ENCODE data around the gene MAST1. TPM values are rescaled to one million over a fixed set of nuclear protein-coding genes. Genes with fewer than 3 reads are reported as not detected.

MAST1 gene
- total RNA-seq, 1 experiment from 2014 or later = 28.9 TPM

GRCh38 chr19:12881172-12881808 is 43.0 kb downstream of the MAST1 start, which contains the start of gene DNASE2:
Gene DNASE2, minus strand, starts transcription at chr19:12881449. Its CDS starts 74 bp downstream, at chr19:12881375.
- Histone ChIP-seq H3K9me2 (ENCODE audit: insufficient read depth) (no peaks in the 10 kb centered on the region), H2AFZ (ENCODE audit: low read depth, low read length, poor library complexity, severe bottlenecking) (peak within 1 kb of the TSS; percentile 41), H3K27me3 (ENCODE audit: insufficient read depth, low read length) (no peaks in the 10 kb centered on the region), H3K4me3 (replicated peaks in 1 of 2; ENCODE audit: low read depth in 1 of 2, low read length in 2 of 2) (peak within 1 kb of the TSS; percentile 77 to 94), H3K4me2 (ENCODE audit: low read length) (peak within 1 kb of the TSS; percentile 98), H3K9me3 (ENCODE audit: control insufficient read depth in 1 of 2, insufficient read depth in 1 of 2, low read depth in 1 of 2, low read length in 2 of 2) (peaks cover 0 to 14% of the 10 kb centered on the region in 2 experiments; a peak in 2 of 4 replicates), H3K79me2 (ENCODE audit: insufficient read depth, low read length) (no peaks in the 10 kb centered on the region), H3K9ac (ENCODE audit: low read length) (peak within 1 kb of the TSS; percentile 74), H3K27ac (ENCODE audit: low read depth, low read length) (peak within 1 kb of the TSS; percentile 68), H3K4me1 (ENCODE audit: control insufficient read depth in 1 of 2, insufficient read depth in 2 of 2, low read length in 2 of 2) (peaks cover 6 to 15% of the 10 kb centered on the region in 2 experiments; a peak in 3 of 4 replicates), H3K36me3 (ENCODE audit: control insufficient read depth in 1 of 2, insufficient read depth in 2 of 2, low read length in 2 of 2) (0 out of 4 replicates have a peak, but pooled peaks cover 0 to 4% of the 10 kb centered on the region in 2 experiments), H4K20me1 (ENCODE audit: insufficient read depth) (no peaks in the 10 kb centered on the region)
- ChIA-PET RAD21 (ENCODE audit: low non-redundant PET in 1 of 2, low total read pairs in 2 of 2, uncharacterized antibody in 2 of 2, unreplicated experiment in 2 of 2) (no interaction called here), CTCF (interaction anchor here (1.3 to 1.8 kb wide), 3 partner anchors 115 to 124 kb away, joined by 3 to 6 read pairs (median 4); no protein-coding TSS in a partner anchor), POLR2A (interaction anchor here (0.9 to 1.8 kb wide), 3 partner anchors 9 to 85 kb away, joined by 3 to 14 read pairs (median 3); partner anchors contain the start of gene GCDH)
- no TSS peak for BruUV-seq (replicated peaks)
- intact Hi-C loops (cut with micrococcal nuclease) = no loop called here
- DNase-seq (ENCODE audit: low read depth, low spot score) (peak; percentile 86), ATAC-seq (peak; percentile 97)
- TF ChIP-seq SP1 (IDR thresholded peaks at IDR 0.05; ENCODE audit: low read depth) = no peak
- no peak for TF ChIP-seq FOSL1 (IDR thresholded peaks at IDR 0.05; ENCODE audit: low read depth)
- no peak for TF ChIP-seq SRF (IDR thresholded peaks at IDR 0.05; ENCODE audit: low read depth)
- no peak for TF ChIP-seq ZNF274 (IDR thresholded peaks at IDR 0.05; ENCODE audit: low read depth, low read length)
- TF ChIP-seq POLR2AphosphoS5 (IDR thresholded peaks at IDR 0.05; ENCODE audit: low read depth, low read length) = peak; percentile 98
- TF ChIP-seq, protein P1, sequence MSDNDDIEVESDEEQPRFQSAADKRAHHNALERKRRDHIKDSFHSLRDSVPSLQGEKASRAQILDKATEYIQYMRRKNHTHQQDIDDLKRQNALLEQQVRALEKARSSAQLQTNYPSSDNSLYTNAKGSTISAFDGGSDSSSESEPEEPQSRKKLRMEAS (IDR thresholded peaks at IDR 0.05) = peak; percentile 82
- TF ChIP-seq EZH2phosphoT487 (IDR thresholded peaks at IDR 0.05; ENCODE audit: borderline replicate concordance) = no peak
- TF ChIP-seq EGR1 (IDR thresholded peaks at IDR 0.05; ENCODE audit: low read depth) = peak; percentile 70
- TF ChIP-seq, protein P2, sequence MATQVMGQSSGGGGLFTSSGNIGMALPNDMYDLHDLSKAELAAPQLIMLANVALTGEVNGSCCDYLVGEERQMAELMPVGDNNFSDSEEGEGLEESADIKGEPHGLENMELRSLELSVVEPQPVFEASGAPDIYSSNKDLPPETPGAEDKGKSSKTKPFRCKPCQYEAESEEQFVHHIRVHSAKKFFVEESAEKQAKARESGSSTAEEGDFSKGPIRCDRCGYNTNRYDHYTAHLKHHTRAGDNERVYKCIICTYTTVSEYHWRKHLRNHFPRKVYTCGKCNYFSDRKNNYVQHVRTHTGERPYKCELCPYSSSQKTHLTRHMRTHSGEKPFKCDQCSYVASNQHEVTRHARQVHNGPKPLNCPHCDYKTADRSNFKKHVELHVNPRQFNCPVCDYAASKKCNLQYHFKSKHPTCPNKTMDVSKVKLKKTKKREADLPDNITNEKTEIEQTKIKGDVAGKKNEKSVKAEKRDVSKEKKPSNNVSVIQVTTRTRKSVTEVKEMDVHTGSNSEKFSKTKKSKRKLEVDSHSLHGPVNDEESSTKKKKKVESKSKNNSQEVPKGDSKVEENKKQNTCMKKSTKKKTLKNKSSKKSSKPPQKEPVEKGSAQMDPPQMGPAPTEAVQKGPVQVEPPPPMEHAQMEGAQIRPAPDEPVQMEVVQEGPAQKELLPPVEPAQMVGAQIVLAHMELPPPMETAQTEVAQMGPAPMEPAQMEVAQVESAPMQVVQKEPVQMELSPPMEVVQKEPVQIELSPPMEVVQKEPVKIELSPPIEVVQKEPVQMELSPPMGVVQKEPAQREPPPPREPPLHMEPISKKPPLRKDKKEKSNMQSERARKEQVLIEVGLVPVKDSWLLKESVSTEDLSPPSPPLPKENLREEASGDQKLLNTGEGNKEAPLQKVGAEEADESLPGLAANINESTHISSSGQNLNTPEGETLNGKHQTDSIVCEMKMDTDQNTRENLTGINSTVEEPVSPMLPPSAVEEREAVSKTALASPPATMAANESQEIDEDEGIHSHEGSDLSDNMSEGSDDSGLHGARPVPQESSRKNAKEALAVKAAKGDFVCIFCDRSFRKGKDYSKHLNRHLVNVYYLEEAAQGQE (IDR thresholded peaks at IDR 0.05; ENCODE audit: low read depth) = no peak
- TF ChIP-seq, protein P3, sequence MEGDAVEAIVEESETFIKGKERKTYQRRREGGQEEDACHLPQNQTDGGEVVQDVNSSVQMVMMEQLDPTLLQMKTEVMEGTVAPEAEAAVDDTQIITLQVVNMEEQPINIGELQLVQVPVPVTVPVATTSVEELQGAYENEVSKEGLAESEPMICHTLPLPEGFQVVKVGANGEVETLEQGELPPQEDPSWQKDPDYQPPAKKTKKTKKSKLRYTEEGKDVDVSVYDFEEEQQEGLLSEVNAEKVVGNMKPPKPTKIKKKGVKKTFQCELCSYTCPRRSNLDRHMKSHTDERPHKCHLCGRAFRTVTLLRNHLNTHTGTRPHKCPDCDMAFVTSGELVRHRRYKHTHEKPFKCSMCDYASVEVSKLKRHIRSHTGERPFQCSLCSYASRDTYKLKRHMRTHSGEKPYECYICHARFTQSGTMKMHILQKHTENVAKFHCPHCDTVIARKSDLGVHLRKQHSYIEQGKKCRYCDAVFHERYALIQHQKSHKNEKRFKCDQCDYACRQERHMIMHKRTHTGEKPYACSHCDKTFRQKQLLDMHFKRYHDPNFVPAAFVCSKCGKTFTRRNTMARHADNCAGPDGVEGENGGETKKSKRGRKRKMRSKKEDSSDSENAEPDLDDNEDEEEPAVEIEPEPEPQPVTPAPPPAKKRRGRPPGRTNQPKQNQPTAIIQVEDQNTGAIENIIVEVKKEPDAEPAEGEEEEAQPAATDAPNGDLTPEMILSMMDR (IDR thresholded peaks at IDR 0.05 in 2 of 3, conservative IDR thresholded peaks at IDR 0.05 in 1 of 3; ENCODE audit: borderline replicate concordance in 1 of 3, insufficient read depth in 1 of 3, low read depth in 2 of 3, low read length in 2 of 3) = no peak
- TF ChIP-seq, protein P4, sequence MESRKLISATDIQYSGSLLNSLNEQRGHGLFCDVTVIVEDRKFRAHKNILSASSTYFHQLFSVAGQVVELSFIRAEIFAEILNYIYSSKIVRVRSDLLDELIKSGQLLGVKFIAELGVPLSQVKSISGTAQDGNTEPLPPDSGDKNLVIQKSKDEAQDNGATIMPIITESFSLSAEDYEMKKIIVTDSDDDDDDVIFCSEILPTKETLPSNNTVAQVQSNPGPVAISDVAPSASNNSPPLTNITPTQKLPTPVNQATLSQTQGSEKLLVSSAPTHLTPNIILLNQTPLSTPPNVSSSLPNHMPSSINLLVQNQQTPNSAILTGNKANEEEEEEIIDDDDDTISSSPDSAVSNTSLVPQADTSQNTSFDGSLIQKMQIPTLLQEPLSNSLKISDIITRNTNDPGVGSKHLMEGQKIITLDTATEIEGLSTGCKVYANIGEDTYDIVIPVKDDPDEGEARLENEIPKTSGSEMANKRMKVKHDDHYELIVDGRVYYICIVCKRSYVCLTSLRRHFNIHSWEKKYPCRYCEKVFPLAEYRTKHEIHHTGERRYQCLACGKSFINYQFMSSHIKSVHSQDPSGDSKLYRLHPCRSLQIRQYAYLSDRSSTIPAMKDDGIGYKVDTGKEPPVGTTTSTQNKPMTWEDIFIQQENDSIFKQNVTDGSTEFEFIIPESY (IDR thresholded peaks at IDR 0.05; ENCODE audit: extremely low read depth, insufficient replicate concordance, low read length) = peak; percentile 11
- no peak for TF ChIP-seq ATF3 (IDR thresholded peaks at IDR 0.05)
- no peak for TF ChIP-seq EZH2 (IDR thresholded peaks at IDR 0.05)
- no peak for TF ChIP-seq YY1 (IDR thresholded peaks at IDR 0.05; ENCODE audit: extremely low read depth, insufficient replicate concordance, low read depth, low read length)
- TF ChIP-seq JUND (IDR thresholded peaks at IDR 0.05) = no peak
- TF ChIP-seq ZFX (IDR thresholded peaks at IDR 0.05) = peak; percentile 40; the same call in 1 of the 2 replicates
- peak; percentile 74 for TF ChIP-seq POLR2A (IDR thresholded peaks at IDR 0.05; ENCODE audit: borderline replicate concordance, extremely low read depth, insufficient read depth, insufficient read length)
- 0 out of 2 replicates have a peak, but pooled peaks have one; percentile 16 for TF ChIP-seq CBX3 (IDR thresholded peaks at IDR 0.05; ENCODE audit: low read depth)
- TF ChIP-seq TCF7L2 (IDR thresholded peaks at IDR 0.05; ENCODE audit: borderline replicate concordance, extremely low read depth, insufficient read depth, insufficient read length) = peak; percentile 27
